T-helper 2 cell treated with Interferon-gamma antibody and Interleukin-4, amounts not matched to agents 100 ng/mL and 5 ng/mL, for 36 hours (primary cell): ENCODE data around the gene EIF4E. TPM values are rescaled to one million over a fixed set of nuclear protein-coding genes. Genes with fewer than 3 reads are reported as not detected.
"Not testable (repeated sequence)": the region's sequence is repeated elsewhere in the genome, so short reads cannot be mapped to it uniquely, and the experiment has no call there.

Source experiments
- intact Hi-C: fragments of 100-400 bp; cut with micrococcal nuclease; formaldehyde crosslinking; loops from one replicate; pipeline ENCODE4 v1.15.1; 2023
- total RNA-seq: library from RNA; stranded (reverse); gene quantifications from 2 replicates; pipeline ENCODE4 v1.2.3, GENCODE V29; 2022

Gene EIF4E
- total RNA-seq, 1 donor from 2014 or later = 98.3 TPM

- intact Hi-C loops = no loop called here
These were observed 3.6 kb upstream of the EIF4E start for GRCh38 chr4:98932539-98932938.

- intact Hi-C loops = no loop called here
These were observed 1.5 kb upstream of the EIF4E start for GRCh38 chr4:98930311-98930865.

GRCh38 chr4:98929341-98930267 lies 671 bp upstream of the EIF4E start:
- intact Hi-C loops = loop anchor here (1.0 to 5.0 kb wide), 12 partner anchors 66 to 668 kb away; partner anchors contain the start of genes ADH5, METAP1, RAP1GDS1 and TSPAN5

- intact Hi-C loops = loop anchor here (1.0 to 5.0 kb wide), 6 partner anchors 114 to 1022 kb away; partner anchors contain the start of genes H2AZ1 and STPG2
These were observed 815 bp downstream of the EIF4E start for GRCh38 chr4:98928131-98928504.

- intact Hi-C loops = loop anchor here (5.0 kb wide), 4 partner anchors 116 to 459 kb away; no protein-coding TSS in a partner anchor
These were observed 2.7 kb downstream of the EIF4E start for GRCh38 chr4:98926257-98926656.

- intact Hi-C loops = no loop called here
These were observed 7.6 kb downstream of the EIF4E start for GRCh38 chr4:98921292-98921691.

- intact Hi-C loops = no loop called here
These were observed 8.9 kb downstream of the EIF4E start for GRCh38 chr4:98919996-98920395.

- intact Hi-C loops = not testable (repeated sequence)
These were observed 18.2 kb downstream of the EIF4E start for GRCh38 chr4:98910728-98911127.

- intact Hi-C loops = no loop called here
These were observed 19.1 kb downstream of the EIF4E start for GRCh38 chr4:98909646-98910401.

- intact Hi-C loops = no loop called here
These were observed 20.1 kb downstream of the EIF4E start for GRCh38 chr4:98908703-98909262.

- intact Hi-C loops = no loop called here
These were observed 20.8 kb downstream of the EIF4E start for GRCh38 chr4:98908182-98908581.

GRCh38 chr4:98905839-98906238 lies 23.1 kb downstream of the EIF4E start:
- intact Hi-C loops = no loop called here

- intact Hi-C loops = no loop called here
These were observed 23.6 kb downstream of the EIF4E start for GRCh38 chr4:98905297-98905696.

GRCh38 chr4:98903963-98904362 lies 25.0 kb downstream of the EIF4E start:
- intact Hi-C loops = no loop called here

- intact Hi-C loops = no loop called here
These were observed 25.4 kb downstream of the EIF4E start for GRCh38 chr4:98903561-98903960.

- intact Hi-C loops = no loop called here
These were observed 29.7 kb downstream of the EIF4E start for GRCh38 chr4:98899277-98899676.

- intact Hi-C loops = no loop called here
These were observed 37.2 kb downstream of the EIF4E start for GRCh38 chr4:98891478-98892337.

- intact Hi-C loops = no loop called here
These were observed 38.1 kb downstream of the EIF4E start for GRCh38 chr4:98890702-98891455.

- intact Hi-C loops = no loop called here
These were observed 41.8 kb downstream of the EIF4E start for GRCh38 chr4:98887145-98887544.

- intact Hi-C loops = not testable (repeated sequence)
These were observed 42.6 kb downstream of the EIF4E start for GRCh38 chr4:98886382-98886781.
